Measurements from ENCODE around the gene AMHR2. TPM values are rescaled to one million over a fixed set of nuclear protein-coding genes. Genes with fewer than 3 reads are reported as not detected.
"Not testable (repeated sequence)": the region's sequence is repeated elsewhere in the genome, so short reads cannot be mapped to it uniquely, and the experiment has no call there.

Gene AMHR2
- polyA plus RNA-seq (2013, experiment 1 of 2): 0.04 TPM
- 0.06 TPM for polyA plus RNA-seq (2013, experiment 2 of 2)

GRCh38 chr12:53423597-53423996, at the start of gene AMHR2:
Gene AMHR2 (plus strand): TSS chr12:53423855. CDS start chr12:53423935, 80 bp downstream.
- no CpG with 5 or more reads among the region's 1 CpG for WGBS (ENCODE audit: extremely low coverage, insufficient coverage, low lambda C conversion rate)
- H3K79me1 ChIP-seq (ENCODE audit: low read length): no peaks in the 10 kb centered on the region
- H2BK5ac ChIP-seq (ENCODE audit: low read length): no peak within 1 kb of the TSS
- no peak for DNase-seq
- peak within 1 kb of the TSS; percentile 91 for H4K5ac ChIP-seq (ENCODE audit: low read length)
- H3K56ac ChIP-seq (ENCODE audit: low read length): no peak within 1 kb of the TSS
- H3K23ac ChIP-seq (ENCODE audit: low read length): no peak within 1 kb of the TSS
- H3K18ac ChIP-seq (ENCODE audit: low read length): no peak within 1 kb of the TSS
- H3K36me3 ChIP-seq (ENCODE audit: control insufficient read depth, insufficient read depth, low read length): no peaks in the 10 kb centered on the region
- no peak within 1 kb of the TSS for H4K8ac ChIP-seq (ENCODE audit: low read depth, low read length)
- no peaks in the 10 kb centered on the region for H3K79me2 ChIP-seq (ENCODE audit: control insufficient read depth, insufficient read depth, low read length)
- H3K4me1 ChIP-seq (ENCODE audit: control insufficient read depth, low read depth, low read length): peaks cover 9% of the 10 kb centered on the region
- no peak within 1 kb of the TSS for H3K27ac ChIP-seq (ENCODE audit: low read depth, low read length)
- H3K9ac ChIP-seq (ENCODE audit: low read length): no peak within 1 kb of the TSS
- H2BK120ac ChIP-seq (ENCODE audit: low read depth, low read length): no peak within 1 kb of the TSS
- no peak within 1 kb of the TSS for H3K4me2 ChIP-seq (ENCODE audit: low read length)
- no peak within 1 kb of the TSS for H3K4ac ChIP-seq (ENCODE audit: low read depth, low read length)
- H2AK5ac ChIP-seq (ENCODE audit: low read length): peak within 1 kb of the TSS; percentile 27
- no peaks in the 10 kb centered on the region for H3K27me3 ChIP-seq (ENCODE audit: insufficient read depth, low read length, poor library complexity)
- H2BK15ac ChIP-seq (replicated peaks; ENCODE audit: low read depth): no peak within 1 kb of the TSS
- H3K4me3 ChIP-seq (ENCODE audit: low read length): no peak within 1 kb of the TSS

- not testable (repeated sequence) for H2BK5ac ChIP-seq (ENCODE audit: low read length); H3K4me2 ChIP-seq (ENCODE audit: low read length); H3K79me2 ChIP-seq (ENCODE audit: control insufficient read depth, insufficient read depth, low read length); H3K9ac ChIP-seq (ENCODE audit: low read length); H3K56ac ChIP-seq (ENCODE audit: low read length); H2BK15ac ChIP-seq (replicated peaks; ENCODE audit: low read depth); H3K4ac ChIP-seq (ENCODE audit: low read depth, low read length); H3K4me3 ChIP-seq (ENCODE audit: low read length); H2AK5ac ChIP-seq (ENCODE audit: low read length); H4K5ac ChIP-seq (ENCODE audit: low read length); H3K4me1 ChIP-seq (ENCODE audit: control insufficient read depth, low read depth, low read length); H3K27ac ChIP-seq (ENCODE audit: low read depth, low read length); H3K23ac ChIP-seq (ENCODE audit: low read length); H3K27me3 ChIP-seq (ENCODE audit: insufficient read depth, low read length, poor library complexity); DNase-seq; H4K8ac ChIP-seq (ENCODE audit: low read depth, low read length); H3K79me1 ChIP-seq (ENCODE audit: low read length); H2BK120ac ChIP-seq (ENCODE audit: low read depth, low read length); H3K18ac ChIP-seq (ENCODE audit: low read length); H3K36me3 ChIP-seq (ENCODE audit: control insufficient read depth, insufficient read depth, low read length)
- no CpG with 5 or more reads among the region's 14 CpGs for WGBS (ENCODE audit: extremely low coverage, insufficient coverage, low lambda C conversion rate)
These were observed 49.4 kb upstream of the AMHR2 start for GRCh38 chr12:53374277-53374676.

GRCh38 chr12:53376747-53377146, 46.9 kb upstream of the AMHR2 start:
- Histone ChIP-seq H4K5ac (ENCODE audit: low read length) (no peak overlapping the region), H3K27me3 (ENCODE audit: insufficient read depth, low read length, poor library complexity) (no peaks in the 10 kb centered on the region), H4K8ac (ENCODE audit: low read depth, low read length) (no peak overlapping the region), H3K36me3 (ENCODE audit: control insufficient read depth, insufficient read depth, low read length) (no peaks in the 10 kb centered on the region), H3K23ac (ENCODE audit: low read length) (no peak overlapping the region), H2AK5ac (ENCODE audit: low read length) (no peak overlapping the region), H3K79me2 (ENCODE audit: control insufficient read depth, insufficient read depth, low read length) (peaks cover 4% of the 10 kb centered on the region), H3K4me1 (ENCODE audit: control insufficient read depth, low read depth, low read length) (peaks cover 4% of the 10 kb centered on the region), H2BK5ac (ENCODE audit: low read length) (no peak overlapping the region), H3K79me1 (ENCODE audit: low read length) (no peaks in the 10 kb centered on the region), H3K4me2 (ENCODE audit: low read length) (no peak overlapping the region), H3K27ac (ENCODE audit: low read depth, low read length) (no peak overlapping the region), H3K56ac (ENCODE audit: low read length) (no peak overlapping the region), H3K4ac (ENCODE audit: low read depth, low read length) (no peak overlapping the region), H2BK15ac (replicated peaks; ENCODE audit: low read depth) (no peak overlapping the region), H3K18ac (ENCODE audit: low read length) (no peak overlapping the region), H2BK120ac (ENCODE audit: low read depth, low read length) (no peak overlapping the region), H3K4me3 (ENCODE audit: low read length) (no peak overlapping the region), H3K9ac (ENCODE audit: low read length) (no peak overlapping the region)
- DNase-seq: no peak
- WGBS (ENCODE audit: extremely low coverage, insufficient coverage, low lambda C conversion rate): no CpG with 5 or more reads among the region's 2 CpGs

GRCh38 chr12:53378222-53378621, 45.4 kb upstream of the AMHR2 start:
- no peak overlapping the region for H4K5ac ChIP-seq (ENCODE audit: low read length)
- H3K4me1 ChIP-seq (ENCODE audit: control insufficient read depth, low read depth, low read length): peaks cover 12% of the 10 kb centered on the region
- peak overlapping the region; percentile 49 for H3K56ac ChIP-seq (ENCODE audit: low read length)
- no peak overlapping the region for H3K9ac ChIP-seq (ENCODE audit: low read length)
- H3K18ac ChIP-seq (ENCODE audit: low read length): no peak overlapping the region
- no peak overlapping the region for H2BK15ac ChIP-seq (replicated peaks; ENCODE audit: low read depth)
- no peak overlapping the region for H4K8ac ChIP-seq (ENCODE audit: low read depth, low read length)
- H3K23ac ChIP-seq (ENCODE audit: low read length): no peak overlapping the region
- no peaks in the 10 kb centered on the region for H3K27me3 ChIP-seq (ENCODE audit: insufficient read depth, low read length, poor library complexity)
- no peak overlapping the region for H3K4ac ChIP-seq (ENCODE audit: low read depth, low read length)
- H2AK5ac ChIP-seq (ENCODE audit: low read length): no peak overlapping the region
- H3K36me3 ChIP-seq (ENCODE audit: control insufficient read depth, insufficient read depth, low read length): peaks cover 10% of the 10 kb centered on the region
- no peak overlapping the region for H2BK120ac ChIP-seq (ENCODE audit: low read depth, low read length)
- no peak for DNase-seq
- peaks cover 11% of the 10 kb centered on the region for H3K79me1 ChIP-seq (ENCODE audit: low read length)
- H3K79me2 ChIP-seq (ENCODE audit: control insufficient read depth, insufficient read depth, low read length): peaks cover 18% of the 10 kb centered on the region
- H3K27ac ChIP-seq (ENCODE audit: low read depth, low read length): no peak overlapping the region
- H2BK5ac ChIP-seq (ENCODE audit: low read length): no peak overlapping the region
- no peak overlapping the region for H3K4me2 ChIP-seq (ENCODE audit: low read length)
- WGBS (ENCODE audit: extremely low coverage, insufficient coverage, low lambda C conversion rate): no CpG with 5 or more reads among the region's 12 CpGs
- no peak overlapping the region for H3K4me3 ChIP-seq (ENCODE audit: low read length)

- H2BK120ac ChIP-seq (ENCODE audit: low read depth, low read length): peak overlapping the region; percentile 48
- peak overlapping the region; percentile 79 for H3K18ac ChIP-seq (ENCODE audit: low read length)
- no peak overlapping the region for H2BK15ac ChIP-seq (replicated peaks; ENCODE audit: low read depth)
- H4K8ac ChIP-seq (ENCODE audit: low read depth, low read length): peak overlapping the region; percentile 84
- peak overlapping the region; percentile 79 for H3K9ac ChIP-seq (ENCODE audit: low read length)
- peak overlapping the region; percentile 61 for H3K27ac ChIP-seq (ENCODE audit: low read depth, low read length)
- peak overlapping the region; percentile 54 for H4K5ac ChIP-seq (ENCODE audit: low read length)
- H3K4me3 ChIP-seq (ENCODE audit: low read length): peak overlapping the region; percentile 15
- peaks cover 23% of the 10 kb centered on the region for H3K79me2 ChIP-seq (ENCODE audit: control insufficient read depth, insufficient read depth, low read length)
- H3K79me1 ChIP-seq (ENCODE audit: low read length): peaks cover 13% of the 10 kb centered on the region
- peak overlapping the region; percentile 95 for H3K56ac ChIP-seq (ENCODE audit: low read length)
- WGBS (ENCODE audit: extremely low coverage, insufficient coverage, low lambda C conversion rate): no CpG with 5 or more reads among the region's 23 CpGs
- H3K4me1 ChIP-seq (ENCODE audit: control insufficient read depth, low read depth, low read length): peaks cover 15% of the 10 kb centered on the region
- peaks cover 11% of the 10 kb centered on the region for H3K36me3 ChIP-seq (ENCODE audit: control insufficient read depth, insufficient read depth, low read length)
- peak overlapping the region; percentile 2 for H2AK5ac ChIP-seq (ENCODE audit: low read length)
- peak overlapping the region; percentile 66 for H2BK5ac ChIP-seq (ENCODE audit: low read length)
- DNase-seq: peak; percentile 41
- H3K23ac ChIP-seq (ENCODE audit: low read length): no peak overlapping the region
- H3K4ac ChIP-seq (ENCODE audit: low read depth, low read length): peak overlapping the region; percentile 99
- H3K27me3 ChIP-seq (ENCODE audit: insufficient read depth, low read length, poor library complexity): no peaks in the 10 kb centered on the region
- peak overlapping the region; percentile 62 for H3K4me2 ChIP-seq (ENCODE audit: low read length)
These were observed 44.8 kb upstream of the AMHR2 start for GRCh38 chr12:53378724-53379388.

All from mesendoderm (in vitro differentiated cells).